RWPE2 (cell line): ENCODE data around the gene SMIM38.
"Not testable (repeated sequence)": the region's sequence is repeated elsewhere in the genome, so short reads cannot be mapped to it uniquely, and the experiment has no call there.

Source experiments
- ATAC-seq: fragments of 200-7000 bp; cut with Tn5 transposase; 3 replicates; pipeline ENCODE4 v1.9.1; 2021; ENCODE audit warnings: low read depth
- DNase-seq: peaks from one replicate; pipeline ENCODE4 v3.0.0-alpha.2; 2020; ENCODE audit warnings: low spot score
- H3K27ac ChIP-seq: fragments of 450-650 bp; 2 replicates; pipeline ENCODE4 v1.5.1; 2017; ENCODE audit warnings: mild to moderate bottlenecking; ENCODE audit not compliant: poor library complexity, severe bottlenecking
- H3K27me3 ChIP-seq: fragments of 250-450 bp; sonication (Bioruptor Pico); 2 replicates; pipeline ENCODE4 v1.5.1; 2021; ENCODE audit warnings: mild to moderate bottlenecking, moderate library complexity; ENCODE audit not compliant: insufficient read depth, poor library complexity, severe bottlenecking
- H3K36me3 ChIP-seq: fragments of 250-450 bp; sonication (Bioruptor Pico); 2 replicates; pipeline ENCODE4 v1.5.1; 2020; ENCODE audit warnings: low read depth, mild to moderate bottlenecking, moderate library complexity
- H3K4me1 ChIP-seq: fragments of 250-450 bp; sonication (Bioruptor Pico); 2 replicates; pipeline ENCODE4 v1.5.1; 2021; ENCODE audit warnings: mild to moderate bottlenecking, moderate library complexity; ENCODE audit not compliant: insufficient read depth, poor library complexity, severe bottlenecking
- H3K4me3 ChIP-seq: fragments of 250-450 bp; sonication (Bioruptor Pico); 2 replicates; pipeline ENCODE4 v1.5.1; 2021; ENCODE audit warnings: mild to moderate bottlenecking, moderate library complexity; ENCODE audit not compliant: severe bottlenecking
- H3K9me3 ChIP-seq: fragments of 250-450 bp; sonication (Bioruptor Pico); 2 replicates; pipeline ENCODE4 v1.5.1; 2021; ENCODE audit warnings: mild to moderate bottlenecking, moderate library complexity; ENCODE audit not compliant: severe bottlenecking
- TF ChIP-seq, protein P1 (sequence below): fragments of 450-650 bp; IDR thresholded peaks from one replicate; pipeline ENCODE4 v1.5.1; 2017; ENCODE audit warnings: mild to moderate bottlenecking, moderate library complexity; ENCODE audit not compliant: poor library complexity, severe bottlenecking

Gene SMIM38

DNA sequence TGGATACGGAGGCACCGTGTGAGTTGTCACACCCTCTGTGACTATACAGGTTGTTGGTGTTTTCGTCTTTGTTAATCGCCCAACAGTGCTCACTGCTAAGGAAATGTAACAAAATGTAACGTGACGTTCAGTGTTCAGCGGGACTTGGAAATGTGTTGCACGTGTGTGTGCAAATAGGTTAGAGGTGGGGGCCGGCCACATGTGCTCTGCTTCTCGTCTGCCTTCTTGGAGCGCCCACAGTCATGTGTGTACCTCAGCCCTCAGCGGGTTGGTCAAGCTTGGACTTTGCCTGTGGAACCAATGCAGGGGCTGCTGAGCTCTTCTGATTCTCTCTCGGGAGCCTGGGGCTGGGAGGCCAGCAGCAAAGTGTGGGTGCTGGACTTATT is 7.4 kb upstream of the SMIM38 start:
- Histone ChIP-seq H3K4me1 (peaks cover 3% of the 10 kb centered on the region), H3K27ac (no peak overlapping the region), H3K4me3 (no peak overlapping the region), H3K36me3 (no peaks in the 10 kb centered on the region), H3K27me3 (no peaks in the 10 kb centered on the region), H3K9me3 (peaks cover 11% of the 10 kb centered on the region)
- DNase-seq (no peak), ATAC-seq (no peak)
- TF ChIP-seq, protein P1, sequence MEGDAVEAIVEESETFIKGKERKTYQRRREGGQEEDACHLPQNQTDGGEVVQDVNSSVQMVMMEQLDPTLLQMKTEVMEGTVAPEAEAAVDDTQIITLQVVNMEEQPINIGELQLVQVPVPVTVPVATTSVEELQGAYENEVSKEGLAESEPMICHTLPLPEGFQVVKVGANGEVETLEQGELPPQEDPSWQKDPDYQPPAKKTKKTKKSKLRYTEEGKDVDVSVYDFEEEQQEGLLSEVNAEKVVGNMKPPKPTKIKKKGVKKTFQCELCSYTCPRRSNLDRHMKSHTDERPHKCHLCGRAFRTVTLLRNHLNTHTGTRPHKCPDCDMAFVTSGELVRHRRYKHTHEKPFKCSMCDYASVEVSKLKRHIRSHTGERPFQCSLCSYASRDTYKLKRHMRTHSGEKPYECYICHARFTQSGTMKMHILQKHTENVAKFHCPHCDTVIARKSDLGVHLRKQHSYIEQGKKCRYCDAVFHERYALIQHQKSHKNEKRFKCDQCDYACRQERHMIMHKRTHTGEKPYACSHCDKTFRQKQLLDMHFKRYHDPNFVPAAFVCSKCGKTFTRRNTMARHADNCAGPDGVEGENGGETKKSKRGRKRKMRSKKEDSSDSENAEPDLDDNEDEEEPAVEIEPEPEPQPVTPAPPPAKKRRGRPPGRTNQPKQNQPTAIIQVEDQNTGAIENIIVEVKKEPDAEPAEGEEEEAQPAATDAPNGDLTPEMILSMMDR: no peak

DNA sequence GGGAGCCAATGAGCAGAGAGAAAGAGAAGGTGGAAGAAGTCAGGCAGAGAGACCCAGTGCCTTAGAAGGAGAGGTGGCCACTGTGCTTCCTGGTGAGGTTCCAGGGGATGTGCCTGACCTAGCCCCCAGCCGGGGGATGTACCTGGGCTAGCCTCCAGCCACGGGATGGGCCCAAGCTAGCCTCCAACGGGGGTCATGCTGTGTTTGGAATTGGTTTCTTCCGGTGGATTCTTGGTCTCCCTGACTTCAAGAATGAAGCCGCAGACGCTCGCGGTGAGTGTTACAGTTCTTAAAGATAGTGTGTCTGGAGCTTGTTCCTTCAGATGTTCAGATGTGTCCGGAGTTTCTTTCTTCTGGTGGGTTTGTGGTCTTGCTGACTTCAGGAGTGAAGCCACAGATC is 6.9 kb upstream of the SMIM38 start:
- no peak for ATAC-seq
- Histone ChIP-seq H3K36me3 (no peaks in the 10 kb centered on the region), H3K27me3 (no peaks in the 10 kb centered on the region), H3K4me1 (peaks cover 3% of the 10 kb centered on the region), H3K27ac (no peak overlapping the region), H3K4me3 (no peak overlapping the region), H3K9me3 (peaks cover 11% of the 10 kb centered on the region)
- DNase-seq: no peak
- TF ChIP-seq, protein P1: no peak

DNA sequence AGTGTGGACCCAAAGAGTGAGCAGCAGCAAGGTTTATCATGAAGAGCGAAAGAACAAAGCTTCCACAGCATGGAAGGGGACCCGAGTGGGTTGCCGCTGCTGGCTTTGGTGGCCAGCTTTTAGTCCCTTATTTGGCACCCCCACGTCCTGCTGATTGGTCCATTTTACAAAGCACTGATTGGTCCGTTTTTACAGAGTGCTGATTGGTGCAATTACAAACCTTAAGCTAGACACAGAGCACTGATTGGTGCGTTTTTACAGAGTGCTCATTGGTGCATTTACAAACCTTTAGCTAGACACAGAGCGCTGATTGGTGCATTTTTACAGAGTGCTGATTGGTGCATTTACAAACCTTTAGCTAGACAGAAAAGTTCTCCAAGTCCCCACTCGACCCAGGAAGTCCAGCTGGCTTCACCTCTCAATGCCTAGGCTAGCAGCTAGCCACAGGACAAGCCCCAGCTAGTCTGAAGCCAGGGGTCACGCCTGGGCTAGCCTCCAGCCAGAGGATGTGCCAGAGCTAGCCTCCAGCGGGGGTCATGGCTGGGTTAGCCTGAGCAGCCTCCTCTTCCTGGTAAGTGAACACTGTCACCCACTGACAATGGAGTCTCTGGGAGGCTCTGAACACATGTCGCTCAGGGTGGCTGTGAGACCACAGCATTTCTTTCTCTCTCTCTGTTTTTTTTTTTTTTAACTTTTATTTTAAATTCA is 6.2 kb upstream of the SMIM38 start:
- not testable (repeated sequence) for H3K27ac ChIP-seq, DNase-seq, H3K4me1 ChIP-seq, H3K36me3 ChIP-seq, ATAC-seq, H3K27me3 ChIP-seq, H3K4me3 ChIP-seq
- H3K9me3 ChIP-seq: peaks cover 11% of the 10 kb centered on the region

DNA sequence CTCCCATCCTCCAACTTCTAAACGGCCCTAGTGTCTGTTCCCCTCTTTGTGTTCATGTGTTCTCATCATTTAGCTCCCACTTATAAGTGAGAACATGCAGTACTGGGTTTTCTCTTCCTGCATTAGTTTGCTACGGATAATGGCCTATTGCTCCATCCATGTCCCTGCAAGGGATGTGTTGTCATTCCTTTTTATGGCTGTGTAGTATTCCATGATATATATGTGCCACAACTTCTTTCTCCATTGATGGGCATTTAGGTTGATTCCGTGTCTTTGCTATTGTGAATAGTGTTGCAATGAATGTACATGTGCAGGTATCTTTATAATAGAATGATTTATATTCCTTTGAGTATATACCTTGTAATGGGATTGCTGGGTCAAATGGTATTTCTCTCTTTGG is 5.6 kb upstream of the SMIM38 start:
- H3K27ac ChIP-seq: no peak overlapping the region
- H3K9me3 ChIP-seq: peaks cover 11% of the 10 kb centered on the region
- no peak for DNase-seq
- H3K4me3 ChIP-seq: no peak overlapping the region
- H3K4me1 ChIP-seq: no peaks in the 10 kb centered on the region
- TF ChIP-seq, protein P1: no peak
- no peaks in the 10 kb centered on the region for H3K36me3 ChIP-seq
- no peak for ATAC-seq
- no peaks in the 10 kb centered on the region for H3K27me3 ChIP-seq

DNA sequence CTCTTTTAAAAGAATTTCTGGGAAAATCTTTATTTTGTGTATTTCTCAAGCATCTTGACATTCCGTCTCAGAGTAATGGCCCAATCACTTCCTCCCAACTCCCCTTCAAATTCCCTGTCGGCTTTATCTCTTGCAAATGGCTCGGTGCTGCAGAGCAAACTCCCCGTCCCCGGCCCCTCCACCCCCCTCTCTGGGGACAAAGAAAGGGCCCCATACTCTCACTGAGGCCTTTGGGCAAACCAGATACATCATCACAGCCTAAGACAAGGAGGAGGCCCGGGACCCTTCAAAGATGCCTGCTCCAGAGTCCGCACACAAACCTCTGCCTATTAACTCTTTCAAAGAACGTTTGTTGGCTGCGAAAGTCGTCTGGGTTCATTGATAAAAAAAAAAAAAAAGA is 3.9 kb upstream of the SMIM38 start:
- Histone ChIP-seq H3K9me3 (peaks cover 2% of the 10 kb centered on the region), H3K4me3 (no peak overlapping the region), H3K36me3 (no peaks in the 10 kb centered on the region), H3K4me1 (no peaks in the 10 kb centered on the region), H3K27me3 (no peaks in the 10 kb centered on the region), H3K27ac (no peak overlapping the region)
- TF ChIP-seq, protein P1: no peak
- ATAC-seq (no peak), DNase-seq (no peak)
